Gastrocnemius medialis (tissue), 4 donors: Measurements from ENCODE around the gene TRIM62. TPM values are rescaled to one million over a fixed set of nuclear protein-coding genes. Genes with fewer than 3 reads are reported as not detected.

Experiments used
- ATAC-seq, 2 donors: fragments of 150-250 bp; one replicate each; pipeline ENCODE4 v1.9.1; 2016
- DNase-seq, 2 donors: peaks; one replicate each; pipeline ENCODE4 v3.0.0-alpha.2; 2019
- H3K27ac ChIP-seq, 4 donors: fragments of 200-600 bp; sonication (generic); 1 replicate in 1 of 4; 2 replicates in 3 of 4; pipeline ENCODE4 v1.5.1; 2016 to 2018; ENCODE audit warnings: mild to moderate bottlenecking in 2 of 4, moderate library complexity in 1 of 4
- H3K27me3 ChIP-seq, 3 donors: fragments of 200-600 bp; sonication (generic) in 2 of 3; 1 replicate in 1 of 3; 2 replicates in 2 of 3; pipeline versions ENCODE4 v1.5.1 to v1.6.0; 2016 to 2019; ENCODE audit warnings: mild to moderate bottlenecking in 1 of 3, moderate library complexity in 1 of 3
- H3K36me3 ChIP-seq, 2 donors: fragments of 200-600 bp; sonication (generic) in 1 of 2; one replicate each; pipeline ENCODE4 v1.5.1; 2017 to 2018
- H3K4me1 ChIP-seq, 2 donors: fragments of 200-600 bp; sonication (generic) in 1 of 2; one replicate each; pipeline ENCODE4 v1.5.1; 2016 to 2017; ENCODE audit warnings: mild to moderate bottlenecking in 2 of 2
- H3K4me3 ChIP-seq, 4 donors: fragments of 200-600 bp; sonication (generic) in 3 of 4; 1 replicate in 1 of 4; 2 replicates in 3 of 4; pipeline ENCODE4 v1.5.1; 2016 to 2019; ENCODE audit warnings: mild to moderate bottlenecking in 2 of 4
- H3K9me3 ChIP-seq, 3 donors: fragments of 200-600 bp; sonication (generic) in 2 of 3; 1 replicate in 1 of 3; 2 replicates in 2 of 3; pipeline ENCODE4 v1.5.1; 2016 to 2019
- CTCF ChIP-seq, 5 experiments: fragments of 450-650 bp in 3 of 5; fragments of 200-600 bp in 2 of 5; sonication (generic) in 2 of 5; IDR thresholded peaks in 4 of 5; conservative IDR thresholded peaks in 1 of 5; 1 replicate in 4 of 5; 2 replicates in 1 of 5; pipeline ENCODE4 v1.5.1; 2016 to 2019; ENCODE audit warnings: antibody characterized with exemption in 5 of 5, mild to moderate bottlenecking in 3 of 5, moderate library complexity in 3 of 5
- POLR2A ChIP-seq, 2 donors: fragments of 450-650 bp; IDR thresholded peaks; one replicate each; pipeline ENCODE4 v1.6.1; 2017; ENCODE audit warnings: antibody characterized with exemption in 2 of 2, mild to moderate bottlenecking in 2 of 2, moderate library complexity in 2 of 2
- in situ Hi-C, 4 donors: fragments of 200-750 bp; cut with MboI; loops; one replicate each; pipeline versions ENCODE4 v1.15.0 to v1.8.0; 2017; ENCODE audit warnings: low sequenced_read_pairs in 4 of 4
- intact Hi-C: fragments of 100-400 bp; cut with DNase I; formaldehyde crosslinking; loops from one replicate; pipeline ENCODE4 v1.15.1; 2023; ENCODE audit warnings: low total_unique reads
- total RNA-seq, 4 donors: library from RNA; depleted of rRNA; stranded (reverse); fragments of >200 nt; gene quantifications; one replicate each; pipeline versions ENCODE4 v1.1.0 to v1.2.3, GENCODE V29; 2016

TRIM62 gene
- total RNA-seq, 4 donors from 2014 or later = 3.3 to 10.8 (median 7.4) TPM

- in situ Hi-C loops (no loop called here), intact Hi-C loops (no loop called here)
- no peaks in the 10 kb centered on the region for H3K27me3 ChIP-seq
- H3K9me3 ChIP-seq = no peaks in the 10 kb centered on the region
- DNase-seq (no peak), ATAC-seq (no peak)
- no peak overlapping the region for H3K4me3 ChIP-seq
- no peak overlapping the region for H3K27ac ChIP-seq
- H3K4me1 ChIP-seq = peaks cover 0 to 6% of the 10 kb centered on the region in 2 donors
- H3K36me3 ChIP-seq = no peaks in the 10 kb centered on the region
- TF ChIP-seq POLR2A (IDR thresholded peaks at IDR 0.05) (no peak), CTCF (IDR thresholded peaks at IDR 0.05 in 4 of 5, conservative IDR thresholded peaks at IDR 0.05 in 1 of 5) (no peak)
Observed at GRCh38 chr1:33224166-33224707, 42.4 kb upstream of the TRIM62 start.

- no peak overlapping the region for H3K4me3 ChIP-seq
- H3K27ac ChIP-seq = no peak overlapping the region
- no peaks in the 10 kb centered on the region for H3K36me3 ChIP-seq
- DNase-seq (no peak), ATAC-seq (no peak)
- intact Hi-C loops (no loop called here), in situ Hi-C loops (no loop called here)
- TF ChIP-seq CTCF (IDR thresholded peaks at IDR 0.05 in 4 of 5, conservative IDR thresholded peaks at IDR 0.05 in 1 of 5) = no peak
- TF ChIP-seq POLR2A (IDR thresholded peaks at IDR 0.05) = no peak
- H3K4me1 ChIP-seq = no peaks in the 10 kb centered on the region
- H3K27me3 ChIP-seq = no peaks in the 10 kb centered on the region
- no peaks in the 10 kb centered on the region for H3K9me3 ChIP-seq
Observed at GRCh38 chr1:33222381-33222780, 40.5 kb upstream of the TRIM62 start.

- no peaks in the 10 kb centered on the region for H3K36me3 ChIP-seq
- intact Hi-C loops (no loop called here), in situ Hi-C loops (no loop called here)
- no peak for TF ChIP-seq CTCF (IDR thresholded peaks at IDR 0.05 in 4 of 5, conservative IDR thresholded peaks at IDR 0.05 in 1 of 5)
- no peak for TF ChIP-seq POLR2A (IDR thresholded peaks at IDR 0.05)
- H3K27me3 ChIP-seq = no peaks in the 10 kb centered on the region
- no peaks in the 10 kb centered on the region for H3K4me1 ChIP-seq
- DNase-seq = no peak
- H3K4me3 ChIP-seq = no peak overlapping the region
- ATAC-seq = no peak
- H3K9me3 ChIP-seq = no peaks in the 10 kb centered on the region
- no peak overlapping the region for H3K27ac ChIP-seq
Observed at GRCh38 chr1:33221385-33221758, 39.5 kb upstream of the TRIM62 start.

- Histone ChIP-seq H3K27me3 (no peaks in the 10 kb centered on the region), H3K4me3 (no peak overlapping the region), H3K27ac (no peak overlapping the region), H3K9me3 (no peaks in the 10 kb centered on the region), H3K4me1 (no peaks in the 10 kb centered on the region), H3K36me3 (no peaks in the 10 kb centered on the region)
- ATAC-seq (no peak), DNase-seq (no peak)
- in situ Hi-C loops (no loop called here), intact Hi-C loops (no loop called here)
- TF ChIP-seq CTCF (IDR thresholded peaks at IDR 0.05 in 4 of 5, conservative IDR thresholded peaks at IDR 0.05 in 1 of 5) (no peak), POLR2A (IDR thresholded peaks at IDR 0.05) (no peak)
Observed at GRCh38 chr1:33220676-33221384, 39.0 kb upstream of the TRIM62 start.
